Stimulated activated CD4-positive, alpha-beta T cell treated with anti-CD3 and anti-CD28 coated beads, Interleukin-4, amount 100 ng/mL, for 1 hour (primary cell): Measurements from ENCODE around the gene SAMM50.

Experiments
- DNase-seq: peaks from one replicate; pipeline ENCODE4 v3.0.0-alpha.2; 2020

The SAMM50 gene

DNA sequence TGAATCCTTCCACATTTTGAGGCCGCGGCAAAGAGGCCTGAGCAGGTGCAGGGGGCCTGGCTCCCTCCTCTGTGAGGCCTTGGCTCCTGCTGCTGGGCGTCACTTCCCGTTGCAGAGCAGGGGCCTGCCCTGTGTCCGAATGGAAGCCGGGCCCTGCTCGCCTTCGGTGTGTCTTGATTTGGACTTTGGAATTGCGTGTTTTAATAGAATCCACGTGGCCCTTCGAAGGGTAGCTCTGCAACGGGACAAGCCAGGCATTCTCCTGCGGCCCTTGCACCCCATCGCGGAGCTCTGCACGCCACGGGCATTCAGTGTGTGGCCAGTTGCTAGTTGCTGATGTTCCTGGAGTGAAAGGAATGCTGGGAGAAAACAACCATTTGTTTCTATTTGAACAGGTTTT is 25.8 kb downstream of the SAMM50 start:
- DNase-seq = no peak

DNA sequence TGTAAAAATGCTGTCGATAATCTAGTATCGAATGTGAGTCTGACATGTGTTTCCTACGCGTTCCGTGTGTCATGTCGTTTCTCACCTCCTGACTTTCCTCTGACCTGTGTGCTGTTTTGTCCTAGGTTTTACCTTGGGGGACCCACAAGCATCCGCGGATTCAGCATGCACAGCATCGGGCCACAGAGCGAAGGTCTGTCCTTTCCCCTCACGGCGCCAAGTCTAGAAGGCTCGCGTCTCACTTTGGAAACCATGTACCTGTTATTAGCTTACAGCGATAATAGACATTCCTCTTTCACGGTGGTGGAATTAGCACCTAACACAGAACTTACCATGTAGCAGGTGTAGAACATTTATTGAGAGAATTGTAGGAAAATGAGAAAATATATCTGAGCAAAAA is 28.6 kb downstream of the SAMM50 start:
- no peak for DNase-seq

DNA sequence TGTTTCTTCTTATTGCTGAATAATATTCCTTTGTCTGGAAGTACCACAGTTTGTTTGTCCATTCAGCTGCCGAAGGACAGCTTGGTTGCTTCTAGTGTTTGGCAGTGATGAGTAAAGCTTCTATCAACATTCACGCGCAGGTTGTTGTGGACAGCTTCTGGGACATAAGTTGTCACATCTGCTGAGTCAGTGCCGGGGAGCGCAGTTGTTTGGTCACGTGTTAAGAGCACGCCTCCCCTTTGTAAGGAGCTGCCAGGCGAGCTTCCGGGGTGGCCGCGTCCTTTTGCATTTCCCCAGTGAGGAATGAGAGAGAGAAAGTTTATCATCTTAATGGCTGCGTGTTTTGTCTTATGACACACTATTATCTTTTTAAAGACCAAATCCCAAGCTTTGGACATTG is 30.3 kb downstream of the SAMM50 start:
- no peak for DNase-seq

DNA sequence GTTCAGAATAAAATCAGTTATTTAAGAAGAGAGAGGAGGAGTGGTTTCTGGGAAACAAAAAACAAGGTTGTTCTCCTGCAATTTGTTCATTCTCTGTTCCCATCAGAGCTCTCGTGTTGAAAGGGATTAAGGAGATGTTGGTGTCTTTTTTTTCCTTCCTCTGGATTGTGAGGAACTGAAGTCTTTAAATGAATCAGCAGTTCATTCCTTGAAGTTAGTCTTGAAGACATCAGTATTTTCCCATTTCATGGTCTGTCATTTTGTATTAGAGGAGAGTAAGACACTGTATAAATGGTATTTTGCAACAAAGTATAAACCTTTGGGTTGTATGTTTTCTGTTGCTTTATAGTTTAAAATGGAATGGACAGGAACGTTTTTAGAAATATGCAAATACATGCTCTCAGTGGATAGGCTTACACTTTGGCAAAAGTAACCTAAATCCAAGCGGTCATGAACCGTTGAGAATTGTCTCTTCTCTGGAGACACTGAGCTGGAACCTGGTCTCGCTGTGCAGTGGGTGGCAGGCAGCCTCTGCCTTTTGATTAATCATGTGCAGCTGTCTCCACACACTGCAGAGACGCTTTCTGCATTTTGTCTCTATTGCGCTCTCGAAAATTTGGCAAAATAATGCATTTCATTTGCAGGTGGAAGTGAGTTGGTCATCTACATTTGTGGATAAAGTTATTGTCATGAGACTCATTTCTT is 33.0 kb downstream of the SAMM50 start:
- no peak for DNase-seq

GRCh38 chr22:43988960-43989359 is 33.7 kb downstream of the SAMM50 start:
- no peak for DNase-seq

- DNase-seq = no peak
Measured at GRCh38 chr22:43990044-43990443, 34.8 kb downstream of the SAMM50 start.

DNA sequence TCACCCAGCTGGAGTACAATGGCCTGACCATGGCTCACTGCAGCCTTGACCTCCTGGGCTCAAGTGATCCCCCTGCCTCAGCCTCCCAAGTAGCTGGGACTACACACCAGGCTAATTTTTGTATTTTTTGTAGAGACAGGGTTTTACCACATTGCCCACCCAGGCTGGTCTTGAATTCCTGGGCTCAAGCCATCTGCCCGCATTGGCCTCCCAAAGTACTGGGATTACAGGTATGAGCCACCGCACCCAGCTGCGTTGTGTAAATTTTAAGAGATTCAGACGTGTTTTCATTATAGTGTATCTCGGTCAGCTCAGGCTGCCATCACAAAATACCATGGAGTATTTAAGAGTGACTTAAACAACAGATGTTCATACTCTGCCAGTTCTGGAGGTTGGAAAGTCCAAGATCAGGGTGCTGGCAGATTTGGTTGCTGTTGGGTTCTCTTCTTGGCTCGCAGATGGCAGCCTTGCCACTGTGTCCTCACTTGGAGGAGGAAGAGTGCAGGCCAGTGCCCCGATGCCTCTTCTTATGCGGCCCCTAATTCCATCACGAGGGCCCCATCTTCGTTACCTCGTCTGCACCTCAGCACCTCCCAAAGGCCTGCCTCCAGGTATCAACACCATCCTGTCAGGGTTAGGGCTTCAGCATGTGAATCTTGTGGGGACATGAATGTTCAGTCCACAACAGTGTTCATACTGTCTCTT is 36.2 kb downstream of the SAMM50 start:
- no peak for DNase-seq

DNA sequence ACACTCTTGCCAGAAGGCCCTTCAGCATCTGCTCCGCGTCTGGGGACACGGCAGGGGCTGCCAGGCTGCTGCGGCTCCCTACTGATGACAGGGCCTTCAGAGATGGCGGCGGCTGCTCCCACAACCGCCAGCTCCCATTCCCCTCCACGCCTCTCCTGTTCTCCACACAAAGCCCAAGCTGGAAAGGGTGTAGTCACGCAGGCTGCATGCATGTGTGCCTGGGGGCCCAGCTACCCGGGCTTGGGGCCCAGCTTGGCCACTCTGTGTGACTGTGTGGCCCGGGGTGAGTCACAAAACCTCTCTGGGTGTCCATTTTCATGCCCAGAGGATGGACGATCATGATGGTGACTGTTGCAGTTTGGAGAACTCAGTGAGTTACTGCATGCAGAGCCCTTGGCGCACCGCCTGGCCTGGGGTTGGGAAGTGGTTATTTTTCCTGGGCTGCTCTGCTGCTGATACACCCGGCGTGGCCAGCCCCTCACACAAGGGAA is 37.1 kb downstream of the SAMM50 start:
- no peak for DNase-seq

DNA sequence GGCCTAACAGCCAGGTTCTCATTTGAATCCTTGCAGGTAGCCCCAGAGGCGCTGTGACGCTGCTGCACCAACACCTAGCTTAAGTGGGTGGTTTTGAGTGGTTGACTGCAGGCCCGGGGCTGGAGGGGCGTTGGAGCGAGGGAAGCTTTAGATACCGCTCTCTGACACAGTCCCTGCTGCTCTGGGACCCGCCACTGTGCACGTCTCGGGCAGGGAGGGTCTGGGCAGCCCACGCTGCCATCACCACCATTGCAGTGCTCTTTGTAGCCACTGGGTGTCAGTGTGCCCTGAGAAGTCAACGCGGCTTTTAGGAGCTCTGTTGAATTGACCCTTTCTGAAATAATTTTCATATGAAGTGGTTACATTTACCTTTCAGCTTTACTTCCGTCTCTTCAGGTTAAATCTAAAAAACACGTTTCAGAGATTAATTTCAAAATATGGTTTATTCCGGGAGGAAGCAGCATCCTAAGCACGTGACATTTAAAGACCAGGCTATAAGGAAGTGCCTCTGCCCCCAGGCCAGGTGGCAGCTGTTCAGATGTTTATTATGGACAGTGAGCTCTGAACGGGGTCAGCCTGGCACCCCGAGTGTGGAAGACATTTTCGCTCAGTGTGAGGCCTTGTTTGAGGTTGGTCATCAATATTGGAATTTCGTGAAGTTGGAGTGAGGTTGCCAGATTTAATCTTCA is 38.0 kb downstream of the SAMM50 start:
- peak; percentile 60 for DNase-seq

DNA sequence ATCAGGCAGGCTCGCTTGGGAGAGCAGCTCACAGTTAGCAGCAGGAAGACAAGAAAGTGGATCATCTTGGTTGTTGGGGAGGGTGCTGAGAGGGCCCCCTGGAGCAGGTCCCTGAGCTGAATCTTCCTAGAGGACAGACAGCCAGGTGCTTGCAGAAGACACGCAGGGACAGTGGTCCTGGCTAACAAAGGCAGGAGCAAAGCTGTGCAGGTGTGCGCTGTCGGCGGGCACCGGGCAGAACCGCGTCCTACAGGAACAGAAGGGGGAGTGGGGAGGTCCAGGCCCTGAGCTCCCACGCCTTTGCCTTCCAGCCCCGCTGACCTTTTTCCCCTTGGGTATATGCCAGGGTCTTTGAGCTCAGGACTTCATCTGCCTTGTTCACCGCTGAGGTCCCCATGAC is 38.8 kb downstream of the SAMM50 start:
- no peak for DNase-seq

GRCh38 chr22:43994416-43994815 is 39.2 kb downstream of the SAMM50 start:
- no peak for DNase-seq

DNA sequence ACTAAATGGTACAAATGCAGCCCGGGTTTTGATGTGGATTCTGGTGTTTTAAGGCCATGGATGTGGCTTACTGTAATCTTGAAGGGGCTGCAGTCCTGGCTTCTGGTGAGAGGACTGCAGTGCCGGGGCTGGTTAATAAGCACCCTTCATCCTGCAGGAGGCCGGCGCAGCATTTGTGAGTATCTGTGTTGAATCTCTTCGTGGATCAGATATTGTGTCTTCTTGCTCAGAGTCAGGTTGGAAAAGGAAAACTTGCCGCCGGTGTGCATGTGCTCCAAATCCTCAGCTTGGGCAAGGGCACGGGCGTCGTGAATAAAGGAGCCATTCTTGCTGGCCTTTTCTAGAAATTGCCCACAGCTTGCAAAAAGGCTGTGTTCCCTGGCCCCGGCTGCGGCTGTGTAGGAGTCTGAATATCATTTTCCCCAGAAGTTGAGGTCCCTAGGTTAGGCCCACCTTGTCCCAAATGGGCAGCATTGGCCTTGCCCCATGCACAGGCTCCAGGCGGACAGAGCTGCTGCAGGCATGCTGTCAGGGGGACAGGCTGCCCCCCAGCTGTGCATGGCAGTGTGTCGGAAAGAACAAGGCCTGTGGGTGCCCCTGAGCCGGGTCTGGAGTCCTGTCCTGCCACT is 39.9 kb downstream of the SAMM50 start:
- no peak for DNase-seq

GRCh38 chr22:43995798-43996169 is 40.5 kb downstream of the SAMM50 start:
- DNase-seq = no peak

DNA sequence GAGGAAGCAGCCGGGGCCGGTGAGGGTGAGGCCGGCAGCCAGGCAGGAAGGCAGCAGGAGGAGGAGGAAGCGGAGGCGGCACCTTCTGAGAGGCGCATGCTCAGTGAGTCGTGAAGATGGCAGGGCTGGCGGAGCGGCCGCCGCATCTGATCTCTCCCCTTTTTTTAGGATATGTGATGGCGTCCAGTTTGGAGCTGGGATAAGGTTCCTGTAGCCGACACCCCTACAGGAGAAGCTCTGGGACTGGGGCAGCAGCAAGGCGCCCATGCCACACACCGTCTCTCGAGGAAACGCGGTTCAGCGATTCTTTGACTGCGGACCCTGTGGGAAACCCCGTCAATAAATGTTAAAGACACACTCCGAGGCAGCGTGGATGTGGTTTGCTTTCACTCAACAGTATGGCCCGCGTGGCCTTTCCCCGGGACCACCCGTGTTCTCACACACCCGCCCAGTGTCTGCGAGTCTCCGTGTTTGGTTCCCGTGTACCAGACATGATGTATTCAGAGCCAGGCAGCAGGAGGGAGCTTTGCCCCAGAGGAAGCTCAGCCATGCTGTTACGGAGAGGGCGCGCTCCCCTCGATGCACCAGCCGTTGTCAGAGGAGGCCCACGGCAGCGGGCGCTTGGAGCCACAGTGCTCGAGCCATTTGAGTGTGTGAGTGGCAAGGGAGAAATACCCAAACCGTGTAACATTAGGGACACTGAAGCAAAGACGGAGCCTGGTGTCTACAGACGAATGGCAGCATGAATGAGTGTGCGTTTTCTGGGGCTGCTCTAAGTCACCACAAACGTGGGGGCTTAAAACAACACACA is 41.1 kb downstream of the SAMM50 start:
- peak; percentile 70 for DNase-seq

GRCh38 chr22:43996981-43997265 is 41.7 kb downstream of the SAMM50 start:
- DNase-seq = no peak

GRCh38 chr22:43998679-43999264 is 43.5 kb downstream of the SAMM50 start:
- no peak for DNase-seq

GRCh38 chr22:43999378-43999777 is 44.1 kb downstream of the SAMM50 start:
- DNase-seq = no peak

- DNase-seq = no peak
Measured at GRCh38 chr22:44000123-44000522, 44.9 kb downstream of the SAMM50 start.

DNA sequence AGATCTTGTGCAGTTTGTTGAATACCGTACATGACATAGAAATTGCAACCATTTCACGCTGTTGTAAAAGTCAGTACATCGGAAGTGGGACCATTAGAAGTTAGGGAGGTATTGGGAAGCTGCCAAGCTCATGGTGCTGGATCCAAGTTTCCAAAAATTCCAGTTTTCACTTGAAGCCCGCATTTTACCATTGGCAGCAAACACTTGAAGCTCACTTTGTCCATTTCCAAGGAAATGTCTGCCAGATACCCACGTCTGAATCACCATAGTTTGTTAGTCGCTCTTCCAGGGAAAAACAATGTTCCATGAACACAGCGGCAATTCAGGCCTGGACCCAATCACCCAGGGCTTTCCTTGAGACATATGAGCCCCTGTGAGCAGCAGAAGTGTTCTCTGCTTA is 46.3 kb downstream of the SAMM50 start:
- DNase-seq = no peak

- DNase-seq = no peak
Measured at GRCh38 chr22:44002324-44002723, 47.1 kb downstream of the SAMM50 start.

DNA sequence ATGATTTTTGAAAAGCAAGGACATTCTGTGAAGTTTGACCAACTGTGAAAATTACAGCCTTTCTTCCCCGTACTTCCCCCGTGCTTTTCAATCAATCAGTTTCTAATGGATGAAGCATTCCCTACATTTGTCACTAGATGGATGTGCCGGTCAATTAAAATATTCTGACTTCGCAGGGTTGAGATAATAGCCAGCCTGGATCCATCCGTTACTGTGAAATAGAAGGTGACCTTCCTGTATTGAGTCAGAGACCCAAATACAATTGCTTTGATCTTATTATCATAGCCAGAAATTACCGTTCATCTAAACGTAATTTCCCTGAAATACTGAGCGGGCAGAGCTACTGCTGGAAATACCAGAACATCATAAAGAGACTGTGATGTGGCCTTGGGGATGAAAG is 47.8 kb downstream of the SAMM50 start:
- DNase-seq = no peak

GRCh38 chr22:44003405-44004103 is 48.3 kb downstream of the SAMM50 start:
- no peak for DNase-seq
